ENCODE data around the gene MRPL43. TPM values are rescaled to one million over a fixed set of nuclear protein-coding genes. Genes with fewer than 3 reads are reported as not detected.

The MRPL43 gene
- total and polyA plus RNA-seq, 2 donors (not counting 1 experiment from before 2014, with no cell fraction given), result 56.2 to 99.4 TPM

- no peaks in the 10 kb centered on the region for H3K4me1 ChIP-seq (ENCODE audit: control insufficient read depth in 2 of 2, insufficient read depth in 2 of 2, low read length in 2 of 2)
- no peak overlapping the region for H3K9ac ChIP-seq (ENCODE audit: low read length)
- H3K79me2 ChIP-seq (ENCODE audit: control insufficient read depth, insufficient read depth, low read length), result no peaks in the 10 kb centered on the region
- DNase-seq (no peak), ATAC-seq (ENCODE audit: low read depth) (no peak)
- POLR2A ChIA-PET, result no interaction called here
- CTCF ChIA-PET, result interaction anchor here (1.5 kb wide), 1 partner anchor 200 kb away, joined by 4 read pairs; no protein-coding TSS in a partner anchor
- H3K36me3 ChIP-seq (replicated peaks in 1 of 2; ENCODE audit: control extremely low read depth in 1 of 2, control insufficient read depth in 1 of 2, extremely low read depth in 1 of 2, insufficient read depth in 2 of 2, low read length in 1 of 2), result peaks cover 14 to 67% of the 10 kb centered on the region in 2 experiments
- no peaks in the 10 kb centered on the region for H3K4me1 Mint-ChIP-seq
- H3K4me2 ChIP-seq (replicated peaks; ENCODE audit: low read depth, low read length, poor library complexity, severe bottlenecking), result no peak overlapping the region
- intact Hi-C loops (cut with micrococcal nuclease), result no loop called here
- H4K20me1 ChIP-seq (ENCODE audit: control insufficient read depth, insufficient read depth, low read length, poor library complexity, severe bottlenecking), result no peaks in the 10 kb centered on the region
- H2AFZ ChIP-seq (ENCODE audit: insufficient read depth, low read depth, low read length, poor library complexity, severe bottlenecking), result no peak overlapping the region
- H3K27me3 Mint-ChIP-seq, result no peaks in the 10 kb centered on the region
- no peaks in the 10 kb centered on the region for H3K9me3 Mint-ChIP-seq (ENCODE audit: insufficient read depth)
- TF ChIP-seq EZH2 (IDR thresholded peaks at IDR 0.05; ENCODE audit: borderline replicate concordance, insufficient read depth, low read depth, low read length, poor library complexity, severe bottlenecking) (no peak), CTCF (IDR thresholded peaks at IDR 0.05) (no peak)
- no peak overlapping the region for H3K4me3 ChIP-seq (ENCODE audit: control extremely low read depth in 1 of 5, extremely low read depth in 1 of 5, insufficient read depth in 1 of 5, low read depth in 2 of 5, low read length in 4 of 5)
- WGBS (ENCODE audit: insufficient coverage), result no CpG with 5 or more reads among the region's 3 CpGs
- no peak overlapping the region for H3K27ac Mint-ChIP-seq
- no peaks in the 10 kb centered on the region for H3K27me3 ChIP-seq (replicated peaks in 1 of 4; ENCODE audit: control extremely low read depth in 1 of 4, control insufficient read depth in 3 of 4, insufficient read depth in 4 of 4, low read length in 3 of 4)
- H3K27ac ChIP-seq (ENCODE audit: low read length in 2 of 2), result no peak overlapping the region
- H3K4me3 Mint-ChIP-seq, result no peak overlapping the region
- no peaks in the 10 kb centered on the region for H3K9me3 ChIP-seq (ENCODE audit: control extremely low read depth in 1 of 3, control insufficient read depth in 2 of 3, insufficient read depth in 1 of 3, low read length in 2 of 3)
Measured at GRCh38 chr10:100942229-100942628, 45.1 kb downstream of the MRPL43 start.

- H2AFZ ChIP-seq (ENCODE audit: insufficient read depth, low read depth, low read length, poor library complexity, severe bottlenecking), result no peak overlapping the region
- Mint-ChIP-seq H3K4me3 (no peak overlapping the region), H3K27me3 (no peaks in the 10 kb centered on the region), H3K27ac (no peak overlapping the region), H3K4me1 (no peaks in the 10 kb centered on the region), H3K9me3 (ENCODE audit: insufficient read depth) (no peaks in the 10 kb centered on the region)
- DNase-seq (no peak), ATAC-seq (ENCODE audit: low read depth) (no peak)
- H3K27me3 ChIP-seq (replicated peaks in 1 of 4; ENCODE audit: control extremely low read depth in 1 of 4, control insufficient read depth in 3 of 4, insufficient read depth in 4 of 4, low read length in 3 of 4), result no peaks in the 10 kb centered on the region
- no peak for TF ChIP-seq EZH2 (IDR thresholded peaks at IDR 0.05; ENCODE audit: borderline replicate concordance, insufficient read depth, low read depth, low read length, poor library complexity, severe bottlenecking)
- no peak for TF ChIP-seq CTCF (IDR thresholded peaks at IDR 0.05)
- no peak overlapping the region for H3K4me3 ChIP-seq (ENCODE audit: control extremely low read depth in 1 of 5, extremely low read depth in 1 of 5, insufficient read depth in 1 of 5, low read depth in 2 of 5, low read length in 4 of 5)
- H3K27ac ChIP-seq (ENCODE audit: low read length in 2 of 2), result no peak overlapping the region
- H3K36me3 ChIP-seq (replicated peaks in 1 of 2; ENCODE audit: control extremely low read depth in 1 of 2, control insufficient read depth in 1 of 2, extremely low read depth in 1 of 2, insufficient read depth in 2 of 2, low read length in 1 of 2), result peaks cover 14 to 52% of the 10 kb centered on the region in 2 experiments
- H3K9ac ChIP-seq (ENCODE audit: low read length), result no peak overlapping the region
- intact Hi-C loops (cut with micrococcal nuclease), result no loop called here
- CTCF ChIA-PET, result interaction anchor here (1.3 kb wide), 1 partner anchor 79 kb away, joined by 3 read pairs; no protein-coding TSS in a partner anchor
- H3K4me2 ChIP-seq (replicated peaks; ENCODE audit: low read depth, low read length, poor library complexity, severe bottlenecking), result no peak overlapping the region
- no peaks in the 10 kb centered on the region for H3K4me1 ChIP-seq (ENCODE audit: control insufficient read depth in 2 of 2, insufficient read depth in 2 of 2, low read length in 2 of 2)
- no peaks in the 10 kb centered on the region for H4K20me1 ChIP-seq (ENCODE audit: control insufficient read depth, insufficient read depth, low read length, poor library complexity, severe bottlenecking)
- H3K9me3 ChIP-seq (ENCODE audit: control extremely low read depth in 1 of 3, control insufficient read depth in 2 of 3, insufficient read depth in 1 of 3, low read length in 2 of 3), result no peaks in the 10 kb centered on the region
- POLR2A ChIA-PET, result no interaction called here
- no peaks in the 10 kb centered on the region for H3K79me2 ChIP-seq (ENCODE audit: control insufficient read depth, insufficient read depth, low read length)
Measured at GRCh38 chr10:100939763-100940344, 47.4 kb downstream of the MRPL43 start.

Small RNAs within 50 kb of the gene (small RNA-seq; reads per million reads assigned to genes)
- gene MIR608 (ENCODE audit: insufficient read length, low read depth, low replicate concordance), result not detected

Other genes with a start within 250 kb of the MRPL43 start
- not detected in 2 replicates for gene PAX2, start 241.9 kb downstream of the MRPL43 start, total RNA-seq
- 0.07 and 0.12 TPM in 2 replicates for gene PAX2, start 241.9 kb downstream of the MRPL43 start, polyA plus RNA-seq
- gene SLF2, start 74.5 kb downstream of the MRPL43 start, total RNA-seq, result 65.6 and 66.7 TPM in 2 replicates
- gene SLF2, start 74.5 kb downstream of the MRPL43 start, polyA plus RNA-seq, result 11.8 and 21.5 TPM in 2 replicates
- 0.96 and 2.2 TPM in 2 replicates for gene SEMA4G, start 18.0 kb downstream of the MRPL43 start, total RNA-seq
- gene SEMA4G, start 18.0 kb downstream of the MRPL43 start, polyA plus RNA-seq, result 0.75 and 0.84 TPM in 2 replicates
- 11.8 and 12.0 TPM in 2 replicates for gene TWNK, start within 50 bp of the MRPL43 start, total RNA-seq
- 3.6 and 7.2 TPM in 2 replicates for gene TWNK, start within 50 bp of the MRPL43 start, polyA plus RNA-seq
- gene LZTS2, start 12.3 kb upstream of the MRPL43 start, total RNA-seq, result 33.7 and 36.9 TPM in 2 replicates
- 19.5 and 23.2 TPM in 2 replicates for gene LZTS2, start 12.3 kb upstream of the MRPL43 start, polyA plus RNA-seq
- 0.69 and 0.85 TPM in 2 replicates for gene PDZD7, start 43.6 kb upstream of the MRPL43 start, total RNA-seq
- 0.61 and 0.64 TPM in 2 replicates for gene PDZD7, start 43.6 kb upstream of the MRPL43 start, polyA plus RNA-seq
- 38.0 and 44.2 TPM in 2 replicates for gene SFXN3, start 43.7 kb upstream of the MRPL43 start, total RNA-seq
- 26.3 and 51.7 TPM in 2 replicates for gene SFXN3, start 43.7 kb upstream of the MRPL43 start, polyA plus RNA-seq
- gene KAZALD1, start 74.5 kb upstream of the MRPL43 start, total RNA-seq, result 0.34 and 0.51 TPM in 2 replicates
- 0.37 TPM in 1 of 2 replicates, not detected in the other for gene KAZALD1, start 74.5 kb upstream of the MRPL43 start, polyA plus RNA-seq
- gene TLX1, start 143.8 kb upstream of the MRPL43 start, total RNA-seq, result not detected in 2 replicates
- gene TLX1, start 143.8 kb upstream of the MRPL43 start, polyA plus RNA-seq, result not detected in 2 replicates
- gene LBX1, start 242.0 kb upstream of the MRPL43 start, total RNA-seq, result not detected in 2 replicates
- gene LBX1, start 242.0 kb upstream of the MRPL43 start, polyA plus RNA-seq, result not detected in 2 replicates

Measured in B cell (primary cell).